Mucosa of rectum (tissue), 2 donors: ENCODE results near the gene INO80E.
A peak's percentile ranks its signal among the peaks of the same experiment; 100 is the strongest.

ENCODE experiments used
- H3K27ac ChIP-seq, 2 donors: one replicate each; pipeline ENCODE4 v1.7.0; 2013; ENCODE audit warnings: inconsistent platforms in 2 of 2, low read depth in 2 of 2, low read length in 2 of 2
- H3K27me3 ChIP-seq, 2 donors: one replicate each; pipeline ENCODE4 v1.7.0; 2013; ENCODE audit warnings: low read length in 2 of 2; ENCODE audit not compliant: control insufficient read depth in 2 of 2, insufficient read depth in 2 of 2
- H3K36me3 ChIP-seq, 2 donors: one replicate each; pipeline ENCODE4 v1.7.0; 2013; ENCODE audit warnings: low read length in 2 of 2; ENCODE audit not compliant: control insufficient read depth in 2 of 2, insufficient read depth in 2 of 2
- H3K4me1 ChIP-seq, 2 donors: one replicate each; pipeline ENCODE4 v1.7.0; 2013; ENCODE audit warnings: low read length in 2 of 2, mild to moderate bottlenecking in 1 of 2; ENCODE audit not compliant: control insufficient read depth in 2 of 2, insufficient read depth in 2 of 2
- H3K4me3 ChIP-seq, 2 donors: one replicate each; pipeline ENCODE4 v1.7.0; 2013; ENCODE audit warnings: low read length in 2 of 2
- H3K9ac ChIP-seq, 2 donors: one replicate each; pipeline ENCODE4 v1.7.0; 2013; ENCODE audit warnings: low read length in 2 of 2, low read depth in 1 of 2, mild to moderate bottlenecking in 1 of 2
- H3K9me3 ChIP-seq, 2 donors: one replicate each; pipeline ENCODE4 v1.7.0; 2013; ENCODE audit warnings: low read length in 2 of 2; ENCODE audit not compliant: control insufficient read depth in 2 of 2
- donor health status: healthy.
- donor health status: Normal muscosa, but diverticular disease.

Gene INO80E

GRCh38 chr16:30022887-30023286 lies 26.8 kb downstream of the INO80E start, which contains the start of gene C16orf92:
Gene C16orf92, plus strand, starts transcription at chr16:30023198. Its CDS starts 143 bp downstream, at chr16:30023341.
- Histone ChIP-seq H3K27ac (no peak within 1 kb of the TSS), H3K36me3 (no peaks in the 10 kb centered on the region), H3K9ac (peak within 1 kb of the TSS in 1 of 2 donors; percentile 61), H3K4me1 (peaks cover 5 to 12% of the 10 kb centered on the region in 2 donors), H3K9me3 (no peaks in the 10 kb centered on the region), H3K4me3 (no peak within 1 kb of the TSS), H3K27me3 (peaks cover 4 to 8% of the 10 kb centered on the region in 2 donors)

GRCh38 chr16:30023586-30023985 lies 27.5 kb downstream of the INO80E start:
- H3K36me3 ChIP-seq, result no peaks in the 10 kb centered on the region
- peaks cover 4 to 8% of the 10 kb centered on the region in 2 donors for H3K27me3 ChIP-seq
- no peak overlapping the region for H3K4me3 ChIP-seq
- H3K4me1 ChIP-seq, result peaks cover 5 to 12% of the 10 kb centered on the region in 2 donors
- H3K9me3 ChIP-seq, result no peaks in the 10 kb centered on the region
- H3K9ac ChIP-seq, result no peak overlapping the region
- no peak overlapping the region for H3K27ac ChIP-seq

DNA sequence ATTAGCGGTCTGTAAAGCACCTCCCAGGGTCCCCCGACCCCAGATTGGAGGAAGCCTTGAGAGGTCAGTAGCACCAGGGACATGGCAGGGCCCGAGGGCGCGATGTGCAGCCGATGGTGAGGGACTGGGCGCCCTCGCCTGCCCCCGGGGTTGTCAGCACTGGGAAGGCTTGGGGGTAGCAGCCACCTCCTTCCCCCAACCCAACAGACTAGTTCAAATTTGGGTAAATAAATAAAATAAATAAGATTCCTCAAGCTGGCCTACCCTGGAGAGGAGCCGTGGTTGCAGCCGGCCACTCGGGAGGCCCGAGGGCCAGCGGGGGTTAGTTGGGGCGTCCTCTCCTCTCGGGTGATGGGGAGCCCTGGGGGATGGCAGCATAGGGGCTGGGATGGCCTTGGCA lies 28.4 kb downstream of the INO80E start:
- Histone ChIP-seq H3K9ac (no peak overlapping the region), H3K27me3 (peaks cover 10 to 15% of the 10 kb centered on the region in 2 donors), H3K4me3 (no peak overlapping the region), H3K9me3 (no peaks in the 10 kb centered on the region), H3K27ac (no peak overlapping the region), H3K36me3 (no peaks in the 10 kb centered on the region), H3K4me1 (peaks cover 5 to 12% of the 10 kb centered on the region in 2 donors)

GRCh38 chr16:30025156-30025555 lies 29.1 kb downstream of the INO80E start:
- Histone ChIP-seq H3K4me3 (no peak overlapping the region), H3K9me3 (no peaks in the 10 kb centered on the region), H3K36me3 (no peaks in the 10 kb centered on the region), H3K27me3 (peaks cover 15 to 22% of the 10 kb centered on the region in 2 donors), H3K27ac (no peak overlapping the region), H3K9ac (no peak overlapping the region), H3K4me1 (peaks cover 5 to 12% of the 10 kb centered on the region in 2 donors)

DNA sequence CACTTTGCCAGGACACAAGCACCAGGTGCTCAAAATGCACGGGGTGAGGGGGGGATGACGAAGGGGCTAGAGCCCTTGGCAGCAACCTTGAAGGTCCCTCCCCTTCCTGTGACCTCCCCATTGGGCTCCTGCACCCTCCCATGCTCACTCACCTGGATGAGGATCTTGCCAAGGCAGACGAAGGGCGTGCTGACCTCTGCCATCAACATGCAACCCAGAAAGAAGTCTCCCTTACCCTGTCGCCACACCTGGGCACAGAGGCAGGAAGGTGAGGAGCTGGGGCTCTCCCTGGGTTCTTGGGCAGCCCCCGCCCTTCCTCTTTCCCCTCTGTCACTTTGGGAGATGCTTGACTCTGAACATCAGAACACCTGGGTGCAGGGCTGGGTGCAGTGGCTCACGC lies 29.5 kb downstream of the INO80E start:
- H3K9me3 ChIP-seq, result no peaks in the 10 kb centered on the region
- no peak overlapping the region for H3K4me3 ChIP-seq
- H3K4me1 ChIP-seq, result peaks cover 5 to 12% of the 10 kb centered on the region in 2 donors
- H3K9ac ChIP-seq, result no peak overlapping the region
- peaks cover 19 to 25% of the 10 kb centered on the region in 2 donors for H3K27me3 ChIP-seq
- no peak overlapping the region for H3K27ac ChIP-seq
- H3K36me3 ChIP-seq, result no peaks in the 10 kb centered on the region

- Histone ChIP-seq H3K4me1 (peaks cover 0 to 5% of the 10 kb centered on the region in 2 donors), H3K27ac (no peak overlapping the region), H3K27me3 (peaks cover 20 to 30% of the 10 kb centered on the region in 2 donors), H3K9ac (no peak overlapping the region), H3K36me3 (no peaks in the 10 kb centered on the region), H3K4me3 (no peak overlapping the region), H3K9me3 (no peaks in the 10 kb centered on the region)
These were observed 30.4 kb downstream of the INO80E start for GRCh38 chr16:30026449-30026848.

- Histone ChIP-seq H3K9me3 (no peaks in the 10 kb centered on the region), H3K4me1 (no peaks in the 10 kb centered on the region), H3K9ac (no peak overlapping the region), H3K27me3 (peaks cover 29 to 39% of the 10 kb centered on the region in 2 donors), H3K36me3 (no peaks in the 10 kb centered on the region), H3K4me3 (no peak overlapping the region), H3K27ac (no peak overlapping the region)
These were observed 31.8 kb downstream of the INO80E start for GRCh38 chr16:30027588-30028437.

- H3K9ac ChIP-seq, result no peak overlapping the region
- no peak overlapping the region for H3K27ac ChIP-seq
- H3K4me1 ChIP-seq, result no peaks in the 10 kb centered on the region
- H3K9me3 ChIP-seq, result no peaks in the 10 kb centered on the region
- no peaks in the 10 kb centered on the region for H3K36me3 ChIP-seq
- no peak overlapping the region for H3K4me3 ChIP-seq
- peaks cover 29 to 39% of the 10 kb centered on the region in 2 donors for H3K27me3 ChIP-seq
These were observed 32.5 kb downstream of the INO80E start for GRCh38 chr16:30028438-30029076.

- Histone ChIP-seq H3K27me3 (peaks cover 29 to 39% of the 10 kb centered on the region in 2 donors), H3K36me3 (no peaks in the 10 kb centered on the region), H3K4me1 (no peaks in the 10 kb centered on the region), H3K9me3 (no peaks in the 10 kb centered on the region), H3K27ac (no peak overlapping the region), H3K4me3 (no peak overlapping the region), H3K9ac (no peak overlapping the region)
These were observed 34.1 kb downstream of the INO80E start for GRCh38 chr16:30030011-30030685.
